ENCODE data around the gene ASCL2.
A peak's percentile ranks its signal among the peaks of the same experiment; 100 is the strongest.

ASCL2 gene

GRCh38 chr11:2266586-2267305 lies 3.6 kb downstream of the ASCL2 start:
- H3K27ac ChIP-seq (ENCODE audit: low read depth, low read length), result no peak overlapping the region

GRCh38 chr11:2265854-2266585 lies 4.4 kb downstream of the ASCL2 start:
- Histone ChIP-seq H3K36me3 (ENCODE audit: control insufficient read depth in 5 of 5, insufficient read depth in 5 of 5, low read length in 5 of 5) (no peaks in the 10 kb centered on the region), H3K27me3 (ENCODE audit: control insufficient read depth in 5 of 5, insufficient read depth in 4 of 5, low read length in 5 of 5) (peaks cover 17 to 20% (median 17%) of the 10 kb centered on the region in 5 donors), H3K4me1 (ENCODE audit: control insufficient read depth in 5 of 5, insufficient read depth in 5 of 5, low read length in 5 of 5) (peaks cover 1 to 37% (median 17%) of the 10 kb centered on the region in 5 donors), H3K27ac (ENCODE audit: low read depth, low read length) (no peak overlapping the region), H3K4me3 (ENCODE audit: low read depth in 1 of 5, low read length in 5 of 5) (peak overlapping the region in 2 of 5 donors; percentile 19 to 37), H3K9ac (ENCODE audit: low read length in 5 of 5) (peak overlapping the region in 1 of 5 donors; percentile 21), H3K9me3 (ENCODE audit: control insufficient read depth in 5 of 5, low read length in 5 of 5) (no peaks in the 10 kb centered on the region)

More at GRCh38 chr11:2266586-2267305, 3.6 kb downstream of the ASCL2 start:
- Histone ChIP-seq H3K9ac (ENCODE audit: low read length in 5 of 5) (no peak overlapping the region), H3K27me3 (ENCODE audit: control insufficient read depth in 5 of 5, insufficient read depth in 4 of 5, low read length in 5 of 5) (peaks cover 20 to 28% (median 24%) of the 10 kb centered on the region in 5 donors), H3K36me3 (ENCODE audit: control insufficient read depth in 5 of 5, insufficient read depth in 5 of 5, low read length in 5 of 5) (no peaks in the 10 kb centered on the region), H3K4me3 (ENCODE audit: low read depth in 1 of 5, low read length in 5 of 5) (no peak overlapping the region), H3K4me1 (ENCODE audit: control insufficient read depth in 5 of 5, insufficient read depth in 5 of 5, low read length in 5 of 5) (peaks cover 1 to 39% (median 17%) of the 10 kb centered on the region in 5 donors), H3K9me3 (ENCODE audit: control insufficient read depth in 5 of 5, low read length in 5 of 5) (no peaks in the 10 kb centered on the region)

GRCh38 chr11:2265396-2265795 lies 5.0 kb downstream of the ASCL2 start:
- Histone ChIP-seq H3K9me3 (ENCODE audit: control insufficient read depth in 5 of 5, low read length in 5 of 5) (no peaks in the 10 kb centered on the region), H3K27ac (ENCODE audit: low read depth, low read length) (no peak overlapping the region), H3K27me3 (ENCODE audit: control insufficient read depth in 5 of 5, insufficient read depth in 4 of 5, low read length in 5 of 5) (peaks cover 11 to 19% (median 15%) of the 10 kb centered on the region in 5 donors), H3K9ac (ENCODE audit: low read length in 5 of 5) (peak overlapping the region in 1 of 5 donors; percentile 21), H3K36me3 (ENCODE audit: control insufficient read depth in 5 of 5, insufficient read depth in 5 of 5, low read length in 5 of 5) (no peaks in the 10 kb centered on the region), H3K4me1 (ENCODE audit: control insufficient read depth in 5 of 5, insufficient read depth in 5 of 5, low read length in 5 of 5) (peaks cover 1 to 31% (median 11%) of the 10 kb centered on the region in 5 donors), H3K4me3 (ENCODE audit: low read depth in 1 of 5, low read length in 5 of 5) (peak overlapping the region in 2 of 5 donors; percentile 19 to 37)

- Histone ChIP-seq H3K27ac (ENCODE audit: low read depth, low read length) (no peak overlapping the region), H3K4me3 (ENCODE audit: low read depth in 1 of 5, low read length in 5 of 5) (no peak overlapping the region), H3K9me3 (ENCODE audit: control insufficient read depth in 5 of 5, low read length in 5 of 5) (no peaks in the 10 kb centered on the region), H3K36me3 (ENCODE audit: control insufficient read depth in 5 of 5, insufficient read depth in 5 of 5, low read length in 5 of 5) (no peaks in the 10 kb centered on the region), H3K9ac (ENCODE audit: low read length in 5 of 5) (no peak overlapping the region), H3K27me3 (ENCODE audit: control insufficient read depth in 5 of 5, insufficient read depth in 4 of 5, low read length in 5 of 5) (peaks cover 8 to 21% (median 14%) of the 10 kb centered on the region in 5 donors), H3K4me1 (ENCODE audit: control insufficient read depth in 5 of 5, insufficient read depth in 5 of 5, low read length in 5 of 5) (peaks cover 1 to 23% (median 5%) of the 10 kb centered on the region in 5 donors)
These were observed 5.9 kb downstream of the ASCL2 start for GRCh38 chr11:2264366-2265053.

GRCh38 chr11:2263724-2264360 lies 6.5 kb downstream of the ASCL2 start:
- no peaks in the 10 kb centered on the region for H3K36me3 ChIP-seq (ENCODE audit: control insufficient read depth in 5 of 5, insufficient read depth in 5 of 5, low read length in 5 of 5)
- peaks cover 0 to 18% (median 1%) of the 10 kb centered on the region in 5 donors for H3K4me1 ChIP-seq (ENCODE audit: control insufficient read depth in 5 of 5, insufficient read depth in 5 of 5, low read length in 5 of 5)
- no peak overlapping the region for H3K4me3 ChIP-seq (ENCODE audit: low read depth in 1 of 5, low read length in 5 of 5)
- H3K9me3 ChIP-seq (ENCODE audit: control insufficient read depth in 5 of 5, low read length in 5 of 5), result no peaks in the 10 kb centered on the region
- peaks cover 8 to 22% (median 16%) of the 10 kb centered on the region in 5 donors for H3K27me3 ChIP-seq (ENCODE audit: control insufficient read depth in 5 of 5, insufficient read depth in 4 of 5, low read length in 5 of 5)
- no peak overlapping the region for H3K27ac ChIP-seq (ENCODE audit: low read depth, low read length)
- H3K9ac ChIP-seq (ENCODE audit: low read length in 5 of 5), result no peak overlapping the region

- H3K27me3 ChIP-seq (ENCODE audit: control insufficient read depth in 5 of 5, insufficient read depth in 4 of 5, low read length in 5 of 5), result peaks cover 4 to 25% (median 13%) of the 10 kb centered on the region in 5 donors
- no peaks in the 10 kb centered on the region for H3K9me3 ChIP-seq (ENCODE audit: control insufficient read depth in 5 of 5, low read length in 5 of 5)
- H3K4me3 ChIP-seq (ENCODE audit: low read depth in 1 of 5, low read length in 5 of 5), result no peak overlapping the region
- no peak overlapping the region for H3K9ac ChIP-seq (ENCODE audit: low read length in 5 of 5)
- no peaks in the 10 kb centered on the region for H3K36me3 ChIP-seq (ENCODE audit: control insufficient read depth in 5 of 5, insufficient read depth in 5 of 5, low read length in 5 of 5)
- H3K4me1 ChIP-seq (ENCODE audit: control insufficient read depth in 5 of 5, insufficient read depth in 5 of 5, low read length in 5 of 5), result peaks cover 0 to 13% (median 1%) of the 10 kb centered on the region in 5 donors
- H3K27ac ChIP-seq (ENCODE audit: low read depth, low read length), result no peak overlapping the region
These were observed 7.3 kb downstream of the ASCL2 start for GRCh38 chr11:2263071-2263565.

GRCh38 chr11:2262301-2263070 lies 7.9 kb downstream of the ASCL2 start:
- no peak overlapping the region for H3K27ac ChIP-seq (ENCODE audit: low read depth, low read length)
- no peaks in the 10 kb centered on the region for H3K9me3 ChIP-seq (ENCODE audit: control insufficient read depth in 5 of 5, low read length in 5 of 5)
- no peak overlapping the region for H3K9ac ChIP-seq (ENCODE audit: low read length in 5 of 5)
- no peak overlapping the region for H3K4me3 ChIP-seq (ENCODE audit: low read depth in 1 of 5, low read length in 5 of 5)
- H3K36me3 ChIP-seq (ENCODE audit: control insufficient read depth in 5 of 5, insufficient read depth in 5 of 5, low read length in 5 of 5), result no peaks in the 10 kb centered on the region
- H3K27me3 ChIP-seq (ENCODE audit: control insufficient read depth in 5 of 5, insufficient read depth in 4 of 5, low read length in 5 of 5), result peaks cover 0 to 23% (median 10%) of the 10 kb centered on the region in 5 donors
- H3K4me1 ChIP-seq (ENCODE audit: control insufficient read depth in 5 of 5, insufficient read depth in 5 of 5, low read length in 5 of 5), result peaks cover 0 to 13% (median 1%) of the 10 kb centered on the region in 5 donors

- Histone ChIP-seq H3K4me1 (ENCODE audit: control insufficient read depth in 5 of 5, insufficient read depth in 5 of 5, low read length in 5 of 5) (peaks cover 0 to 13% (median 1%) of the 10 kb centered on the region in 5 donors), H3K9ac (ENCODE audit: low read length in 5 of 5) (no peak overlapping the region), H3K9me3 (ENCODE audit: control insufficient read depth in 5 of 5, low read length in 5 of 5) (no peaks in the 10 kb centered on the region), H3K36me3 (ENCODE audit: control insufficient read depth in 5 of 5, insufficient read depth in 5 of 5, low read length in 5 of 5) (no peaks in the 10 kb centered on the region), H3K4me3 (ENCODE audit: low read depth in 1 of 5, low read length in 5 of 5) (no peak overlapping the region), H3K27me3 (ENCODE audit: control insufficient read depth in 5 of 5, insufficient read depth in 4 of 5, low read length in 5 of 5) (peaks cover 0 to 23% (median 10%) of the 10 kb centered on the region in 5 donors), H3K27ac (ENCODE audit: low read depth, low read length) (no peak overlapping the region)
These were observed 8.8 kb downstream of the ASCL2 start for GRCh38 chr11:2261436-2262230.

Data from subcutaneous abdominal adipose tissue (tissue), 5 donors.